Mucosa of gallbladder (tissue), 1 donor: Measurements from ENCODE around the gene ALK. TPM values are rescaled to one million over a fixed set of nuclear protein-coding genes. Genes with fewer than 3 reads are reported as not detected.

Source experiments
- DNase-seq: peaks from one replicate; pipeline ENCODE4 v3.0.0-alpha.2; 2020; ENCODE audit warnings: low spot score
- total RNA-seq: library from RNA; stranded (reverse); gene quantifications from one replicate; pipeline ENCODE4 v1.2.1, GENCODE V29; 2021
- donor health status: DM: no; HTN: no; CAD: no.

Gene ALK
- total RNA-seq, 1 donor from 2014 or later = 0.20 TPM

DNA sequence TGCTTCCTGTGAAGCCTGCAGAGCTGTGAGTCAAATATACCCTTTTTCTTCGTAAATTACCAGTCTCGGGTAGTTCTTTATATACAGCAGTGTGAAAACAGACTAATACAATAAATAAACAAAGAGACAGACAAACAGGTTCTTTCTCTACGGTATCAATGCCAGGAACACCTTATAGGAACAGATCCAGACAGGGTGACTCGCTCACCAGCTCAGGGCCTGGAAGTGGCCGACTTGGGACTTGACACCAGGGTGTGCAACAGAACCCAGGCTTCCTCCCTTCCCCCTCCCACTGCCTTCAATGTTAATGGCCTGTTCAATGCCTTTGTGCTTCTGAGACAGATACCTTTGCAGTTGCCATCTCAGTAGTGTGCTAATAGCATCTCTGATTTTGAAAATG, 309.5 kb downstream of the ALK start:
- no peak for DNase-seq

DNA sequence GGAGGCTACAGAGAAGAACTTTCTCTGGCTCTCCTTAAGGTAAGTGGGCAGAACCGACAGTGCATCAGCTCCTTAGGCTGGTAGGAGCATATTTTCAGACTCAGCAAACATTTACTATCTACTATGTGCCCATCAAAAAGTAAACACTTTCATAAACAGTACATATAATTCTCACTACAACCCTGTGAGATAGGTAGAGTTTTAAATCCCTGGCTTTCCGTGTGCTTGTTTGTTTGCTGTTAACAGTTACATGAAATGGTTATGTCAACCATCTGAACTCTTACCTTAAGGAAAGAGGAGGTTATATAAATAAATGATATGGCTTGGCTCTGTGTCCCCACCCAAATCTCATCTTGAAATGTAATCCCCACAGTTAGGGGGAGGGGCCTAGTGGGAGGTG, 310.1 kb downstream of the ALK start:
- DNase-seq = no peak

DNA sequence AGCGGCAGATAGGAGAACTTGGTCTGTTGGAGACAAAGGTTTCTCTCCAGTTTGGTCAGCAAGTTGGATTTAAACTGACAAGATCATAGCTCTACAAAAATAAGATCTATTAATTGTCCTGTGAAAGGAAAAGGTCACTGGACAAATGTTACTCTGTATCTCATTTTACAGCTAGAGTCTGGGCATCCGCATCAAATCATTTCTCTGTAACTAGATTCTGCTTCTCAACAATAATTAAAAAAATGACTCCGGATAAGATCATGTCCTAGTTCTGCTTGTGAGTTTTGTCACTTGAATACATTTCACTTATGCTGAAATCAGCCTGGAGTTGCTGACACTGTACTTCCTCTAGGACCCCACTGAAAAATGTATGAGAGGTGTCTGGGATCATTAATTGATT, 310.8 kb downstream of the ALK start:
- DNase-seq = no peak

DNA sequence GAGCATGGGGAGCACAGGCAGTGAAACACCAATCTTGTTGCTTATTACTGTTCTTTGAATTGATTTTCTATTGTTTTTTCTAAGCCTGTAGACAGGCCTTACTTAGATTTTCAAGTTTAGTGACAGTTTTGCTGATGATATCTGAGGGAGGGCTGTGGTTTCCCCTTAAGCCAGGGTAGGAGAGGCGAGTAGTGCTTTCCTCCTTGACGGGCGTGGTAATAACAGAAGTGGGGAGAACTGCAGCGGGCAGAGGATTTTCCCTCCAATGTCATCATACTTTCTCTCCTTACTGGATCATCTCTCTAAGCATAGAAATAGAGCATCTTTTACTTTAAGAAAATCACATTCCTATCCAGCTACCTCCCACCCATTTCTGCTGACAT, 314.4 kb downstream of the ALK start:
- no peak for DNase-seq

DNA sequence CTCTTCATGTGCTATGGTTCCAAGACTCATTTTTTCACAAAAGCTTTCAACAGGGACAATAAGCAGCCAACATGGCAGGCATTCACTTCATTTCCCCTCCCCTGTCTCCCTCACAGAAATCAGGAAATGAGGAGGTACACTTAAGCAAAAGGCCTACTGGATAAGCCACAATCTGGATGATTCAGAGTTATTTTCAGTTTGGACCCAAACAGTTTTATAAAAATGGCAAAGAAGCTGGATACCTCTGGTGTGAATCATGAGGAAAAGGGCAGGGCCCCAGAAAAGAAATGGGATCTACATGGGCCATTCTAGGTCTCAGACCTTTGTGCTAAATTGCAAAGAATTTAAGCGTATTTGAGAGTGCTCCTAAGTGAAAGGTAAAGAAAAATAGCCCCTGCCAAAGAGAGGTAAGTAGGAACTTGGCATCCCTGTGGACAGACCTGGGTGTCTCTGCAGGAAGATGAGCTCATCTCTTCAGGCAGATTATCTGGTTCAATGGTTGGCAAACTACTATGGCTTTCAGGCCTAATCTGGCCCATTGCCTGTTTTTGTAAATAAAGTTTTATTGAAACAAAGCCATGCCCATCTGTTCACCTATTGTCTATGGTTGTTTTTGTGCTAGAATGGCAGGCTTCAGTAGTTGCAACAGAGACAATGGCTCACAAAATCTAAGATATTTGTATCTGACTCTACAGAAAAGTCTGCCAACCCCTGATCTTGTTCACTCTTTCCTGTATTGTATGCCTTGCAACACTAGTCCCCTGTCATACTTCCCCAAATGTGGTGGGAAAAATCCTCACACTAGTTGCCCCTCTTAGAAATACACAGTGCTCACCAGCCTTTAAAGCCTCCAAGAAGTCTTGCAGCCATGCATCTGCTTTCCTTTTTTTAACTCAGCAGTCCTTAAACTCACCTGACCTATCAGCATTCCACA, 315.0 kb downstream of the ALK start:
- no peak for DNase-seq

DNA sequence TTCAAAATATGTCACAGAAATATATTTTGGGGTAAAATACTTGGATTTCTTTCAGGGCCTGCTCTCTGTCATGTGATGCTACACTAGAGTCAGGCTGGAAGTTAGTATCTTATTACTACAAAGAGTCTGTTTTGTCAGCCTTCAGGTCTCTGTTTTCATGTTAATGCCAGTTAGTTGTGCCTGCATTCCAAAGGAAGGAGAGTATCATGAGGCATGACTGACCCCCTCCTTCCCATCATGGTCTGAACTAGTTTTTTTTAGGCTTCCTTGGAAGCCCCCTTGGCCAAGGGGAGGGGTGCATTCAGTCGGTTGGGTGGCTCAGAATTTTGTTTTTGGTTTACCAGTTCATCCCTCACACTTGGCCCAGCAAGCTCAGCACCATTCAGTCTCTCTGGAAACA, 318.0 kb downstream of the ALK start:
- DNase-seq = no peak

DNA sequence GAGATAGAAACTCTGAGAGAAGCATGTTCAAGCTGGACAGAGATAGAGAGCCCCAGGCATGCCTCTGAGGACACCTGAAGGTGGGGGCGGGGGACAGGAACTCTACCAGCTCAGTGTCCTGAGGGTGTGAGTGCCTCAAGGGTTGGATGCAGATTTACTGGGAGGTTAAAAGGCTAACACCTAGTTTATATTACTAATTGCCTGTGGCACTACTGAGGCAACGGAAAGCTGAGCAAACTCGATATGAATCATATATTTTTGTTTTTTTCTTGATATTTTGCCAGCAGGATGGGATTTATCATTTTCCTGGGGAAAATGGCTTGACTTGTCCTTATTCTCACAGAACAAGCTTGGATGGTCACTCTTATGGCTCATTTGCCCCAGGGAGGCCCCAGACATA, 319.5 kb downstream of the ALK start:
- no peak for DNase-seq

DNA sequence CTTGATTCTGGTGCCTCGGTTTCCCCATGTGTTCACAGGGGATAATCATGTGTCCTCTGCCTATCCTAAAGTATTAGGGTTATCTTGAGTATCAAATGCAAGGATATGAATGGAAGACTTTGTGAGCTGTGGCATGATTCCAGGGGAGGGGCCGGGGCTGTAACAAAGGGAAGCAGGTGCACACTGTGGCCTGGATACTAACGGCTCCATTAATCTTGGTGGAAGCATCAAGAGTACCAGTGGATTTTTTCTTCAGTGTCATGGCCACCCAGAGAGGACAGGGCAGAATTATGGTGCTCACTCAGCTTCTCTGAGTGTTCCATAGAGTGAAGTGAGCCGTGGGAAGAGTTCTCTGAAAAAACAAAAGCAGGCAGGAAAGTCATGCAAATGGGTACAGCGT, 320.1 kb downstream of the ALK start:
- DNase-seq = no peak

DNA sequence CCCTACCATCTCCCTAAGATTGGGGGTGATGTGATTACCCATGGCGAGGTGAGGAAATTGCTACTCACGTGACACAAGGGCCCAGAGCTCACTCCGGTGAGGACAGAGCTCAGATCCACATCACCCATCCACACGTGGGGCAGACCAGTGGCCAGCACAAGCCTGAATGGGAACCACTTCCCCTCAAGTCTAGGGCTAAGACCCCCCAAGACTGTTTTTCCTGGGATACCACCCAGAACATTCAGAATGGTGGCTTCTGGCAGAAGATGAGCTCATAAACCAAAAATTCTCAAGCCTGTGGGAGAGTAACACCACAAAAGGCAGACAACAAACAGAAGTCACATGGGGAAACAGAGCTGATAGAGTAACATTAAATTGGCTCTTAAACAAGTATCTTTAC, 321.4 kb downstream of the ALK start:
- DNase-seq = no peak

DNA sequence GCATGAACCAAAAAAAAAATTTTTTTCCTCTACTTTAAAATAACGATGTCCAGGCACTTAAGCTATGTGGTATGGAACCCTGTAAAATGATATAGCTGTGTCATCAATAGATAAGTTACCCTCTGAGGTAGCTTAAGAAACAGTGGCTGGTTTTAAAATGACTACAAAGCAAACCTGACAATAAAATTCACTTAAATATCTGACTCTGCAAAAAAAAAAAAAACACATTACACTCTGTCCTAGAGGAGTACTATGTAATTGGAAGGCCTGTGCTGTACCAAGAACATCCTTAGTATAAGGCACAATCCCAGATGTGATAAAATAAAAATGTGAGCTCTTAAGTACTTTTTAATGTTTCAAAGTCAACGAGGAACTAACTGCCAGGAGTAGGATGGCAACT, 322.4 kb downstream of the ALK start:
- no peak for DNase-seq

DNA sequence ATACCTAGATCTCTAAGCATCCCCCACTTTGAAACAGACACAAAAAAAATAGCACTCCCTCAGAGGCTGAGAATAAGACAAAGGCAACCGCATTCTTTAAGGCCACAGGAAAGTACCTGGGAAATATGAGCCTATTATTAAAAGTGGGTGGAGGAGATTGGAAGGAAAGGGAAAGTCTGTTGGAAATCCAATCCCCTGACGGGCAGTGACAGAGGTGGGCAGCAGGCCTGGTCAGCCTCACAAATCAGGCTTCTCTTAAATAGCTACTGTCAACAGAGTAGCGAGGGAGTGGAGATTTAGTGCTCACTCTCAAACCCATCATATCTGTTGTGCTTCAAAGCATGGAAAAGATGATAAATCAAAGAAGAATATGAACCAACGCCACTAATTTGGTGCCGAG, 324.4 kb downstream of the ALK start:
- DNase-seq = no peak

DNA sequence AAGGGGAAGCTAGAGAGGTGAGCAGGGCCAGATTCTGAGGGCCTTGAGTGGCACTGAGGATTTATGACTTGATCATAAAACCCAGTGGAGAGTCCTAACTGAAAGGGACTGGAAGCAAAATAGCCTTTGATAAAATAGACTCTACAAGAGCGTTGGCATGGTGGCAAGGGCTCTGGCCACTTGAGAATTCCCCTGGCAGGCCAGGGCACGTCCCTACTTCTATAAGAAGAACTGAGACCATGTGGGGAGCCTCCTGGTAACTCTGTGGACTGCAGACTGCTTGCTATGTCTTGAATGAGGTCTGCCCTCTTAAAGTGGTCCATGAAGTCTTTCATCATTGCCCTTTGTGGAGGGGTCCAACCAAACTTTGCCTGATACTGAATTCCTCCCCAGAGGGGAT, 324.8 kb downstream of the ALK start:
- no peak for DNase-seq

DNA sequence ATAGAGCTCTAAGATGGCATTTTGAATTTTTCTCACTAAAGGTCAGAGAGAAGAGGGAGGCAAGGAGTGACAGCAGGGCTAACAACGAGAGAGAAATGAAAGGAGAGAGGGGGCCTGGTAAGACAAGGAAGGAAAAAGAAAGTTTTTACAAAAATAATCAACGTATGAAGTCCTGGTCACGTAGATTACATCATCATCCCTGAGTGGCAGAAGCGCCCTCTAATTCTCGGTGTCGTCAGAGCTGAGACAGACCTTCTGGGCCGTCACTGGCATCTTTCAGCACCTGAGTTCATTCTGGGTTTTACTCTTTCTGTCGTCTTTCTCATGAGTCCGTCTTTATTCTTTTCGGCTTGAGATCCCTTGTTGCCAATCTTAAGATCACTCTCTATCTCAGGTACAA, 329.8 kb downstream of the ALK start:
- no peak for DNase-seq

DNA sequence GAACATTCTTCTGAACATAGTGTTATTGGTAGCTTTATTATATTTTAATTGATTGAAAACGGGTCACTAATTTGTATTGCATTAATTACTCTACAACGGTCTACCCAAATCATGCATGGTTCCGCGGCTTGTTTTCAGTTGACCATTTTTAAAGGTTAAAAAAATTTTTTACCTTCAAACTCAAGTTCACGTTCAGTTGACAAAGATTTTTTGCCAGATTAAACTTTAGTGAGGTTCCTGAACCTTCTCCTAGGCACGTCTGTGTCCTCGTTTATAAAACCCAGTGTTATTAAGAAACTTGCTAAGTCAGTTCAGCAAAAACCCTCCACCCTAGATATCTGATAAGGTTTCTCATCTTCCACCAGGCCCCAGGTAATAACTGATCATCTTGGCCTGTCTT, 331.2 kb downstream of the ALK start:
- no peak for DNase-seq

DNA sequence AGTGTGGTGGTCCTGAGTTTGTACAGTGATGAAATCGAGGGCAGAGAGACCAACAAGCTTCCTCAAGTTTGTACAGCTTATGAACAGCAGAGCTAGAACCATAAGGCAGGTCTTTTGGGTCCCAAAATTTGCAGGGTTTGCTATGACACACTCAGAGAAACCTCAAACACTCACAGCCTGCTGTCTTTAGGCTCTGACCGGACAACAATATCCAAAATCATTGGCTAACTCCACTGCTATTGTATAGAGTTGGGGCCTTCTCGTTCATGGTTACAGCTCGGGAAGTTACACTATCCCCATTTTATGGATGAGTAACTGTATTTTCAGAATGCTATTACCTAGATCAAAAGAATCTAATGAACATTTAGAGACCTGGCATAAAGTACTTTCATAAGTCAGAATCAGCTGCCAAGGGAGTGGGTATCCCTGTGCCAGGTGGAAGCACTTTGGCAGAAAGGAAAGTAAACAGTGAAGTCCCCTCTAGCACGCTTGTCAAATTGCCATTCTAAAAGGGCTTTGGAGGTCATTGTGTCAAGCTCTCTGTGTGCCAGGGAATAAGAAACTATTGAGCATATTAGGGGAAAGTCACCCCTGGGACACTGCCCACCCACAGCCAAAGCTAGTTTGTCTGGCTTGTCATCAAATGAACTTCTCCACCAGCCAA, 331.8 kb downstream of the ALK start:
- no peak for DNase-seq

DNA sequence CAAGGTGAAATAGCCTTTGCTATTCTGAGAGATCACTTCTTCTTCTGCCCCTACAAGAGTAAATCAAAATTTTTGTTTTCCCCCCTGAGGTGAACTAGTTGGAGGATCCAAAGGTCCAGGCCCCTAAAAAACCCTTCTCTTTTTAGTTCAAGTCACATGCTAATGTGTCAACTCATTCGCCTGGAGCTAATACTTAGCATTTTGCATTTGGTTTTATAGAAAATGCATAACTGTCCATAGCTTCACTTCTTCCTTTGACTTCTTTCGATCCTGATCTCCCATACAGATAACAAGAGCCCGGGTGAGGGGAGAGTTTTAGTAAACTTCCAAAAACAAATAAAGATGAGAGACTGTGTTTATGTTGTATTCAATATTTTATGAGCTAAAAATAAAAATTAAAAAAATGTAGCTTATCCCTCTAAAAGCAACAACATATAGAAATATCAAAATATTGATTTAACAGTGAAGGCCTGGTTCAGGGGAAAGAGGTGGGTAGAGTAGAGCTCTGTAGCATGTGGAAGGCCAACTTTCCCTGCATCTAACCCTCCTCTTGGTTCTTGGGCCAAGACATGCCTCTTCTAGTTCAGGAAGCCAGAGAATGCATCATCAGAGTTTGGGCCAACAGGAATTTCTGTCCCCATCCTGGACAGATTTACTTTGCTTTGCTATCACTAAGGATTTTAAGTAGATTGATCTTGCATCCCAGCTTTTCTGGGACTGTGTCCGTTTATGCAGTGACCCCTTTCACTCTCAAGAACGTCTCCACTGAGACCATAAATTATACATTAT, 333.8 kb downstream of the ALK start:
- DNase-seq = no peak

DNA sequence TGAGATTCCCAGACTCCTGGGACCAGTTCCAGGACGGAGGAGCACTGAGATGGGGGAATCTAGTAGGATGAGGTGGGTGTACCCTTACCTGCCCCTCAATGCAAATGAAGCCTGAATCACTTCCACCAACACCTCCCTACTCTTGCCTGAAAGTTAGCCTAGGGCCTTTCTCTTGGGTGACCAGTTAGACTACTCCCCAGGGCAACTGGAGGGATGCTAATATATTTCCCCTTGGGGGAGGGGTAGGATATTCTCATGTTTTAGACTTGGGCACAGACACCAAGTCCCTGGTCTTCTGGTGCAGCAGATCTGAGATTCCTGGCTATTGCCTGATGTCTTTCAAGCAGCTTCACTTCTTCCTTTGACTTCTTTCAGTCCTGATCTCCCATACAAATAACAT, 334.5 kb downstream of the ALK start:
- DNase-seq = no peak

DNA sequence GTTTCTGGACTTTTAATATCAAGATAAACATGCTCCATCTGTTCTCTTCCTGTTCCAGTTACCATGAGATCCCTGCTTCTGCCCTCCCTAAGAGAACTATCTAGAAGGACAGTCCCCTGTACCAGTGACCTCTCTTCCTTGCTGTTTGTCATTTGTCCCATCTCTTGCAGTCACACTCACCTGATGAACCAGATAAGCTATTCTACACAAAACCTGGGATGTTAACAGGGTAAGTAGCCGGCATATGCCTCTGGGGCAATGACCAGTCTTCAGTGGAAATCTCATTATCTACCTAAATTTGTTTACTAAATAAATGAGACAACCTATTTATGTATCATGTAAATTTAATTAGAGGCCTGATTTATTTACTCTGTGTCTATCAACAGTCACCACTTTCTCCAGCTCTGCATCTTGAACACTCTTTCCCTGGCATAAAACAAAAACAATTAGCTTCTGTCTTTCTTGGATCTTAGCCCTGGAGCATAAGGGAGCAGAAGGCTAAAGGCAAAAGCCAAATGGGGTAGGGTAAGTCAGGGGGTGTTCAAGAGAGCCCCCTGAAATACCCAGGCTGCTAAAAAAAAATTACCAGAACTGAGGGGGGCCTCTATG, 337.7 kb downstream of the ALK start:
- DNase-seq = no peak

DNA sequence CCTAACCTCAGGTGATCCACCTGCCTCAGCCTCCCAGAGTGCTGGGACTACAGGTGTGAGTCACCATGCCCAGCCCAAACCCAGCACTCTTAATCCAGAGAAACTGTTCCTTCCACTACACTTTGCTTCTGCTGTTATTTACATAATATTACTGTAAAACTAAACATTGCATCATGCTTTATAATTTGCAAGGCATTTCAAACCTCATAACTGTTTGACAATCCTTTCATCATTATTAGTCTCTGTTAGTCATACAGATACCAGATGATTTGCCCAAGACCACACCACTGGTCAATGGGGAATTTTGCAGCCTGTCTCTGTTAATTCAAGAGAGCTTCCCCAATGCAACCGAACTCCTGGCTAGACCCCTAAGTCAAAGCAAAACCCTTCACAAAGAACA, 338.3 kb downstream of the ALK start:
- DNase-seq = no peak

DNA sequence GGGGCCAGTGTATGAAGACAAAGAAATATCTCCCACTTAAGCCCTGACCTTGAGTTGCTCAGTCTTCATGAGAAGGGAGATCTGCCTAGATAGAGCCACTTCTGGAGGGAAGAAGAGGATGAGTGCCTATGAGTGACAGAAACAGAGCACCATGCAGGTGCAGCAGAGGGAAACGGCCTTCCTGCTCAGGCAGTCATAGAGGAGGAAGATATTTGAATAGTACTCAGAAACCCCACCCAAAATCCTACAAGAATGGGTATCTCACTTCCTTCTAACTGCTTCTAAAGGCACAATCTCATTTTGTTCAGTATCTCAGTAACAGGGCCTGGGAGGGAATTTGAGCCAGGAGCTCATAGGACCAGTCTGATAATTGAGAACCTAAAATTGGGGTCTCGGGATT, 339.3 kb downstream of the ALK start:
- no peak for DNase-seq

DNA sequence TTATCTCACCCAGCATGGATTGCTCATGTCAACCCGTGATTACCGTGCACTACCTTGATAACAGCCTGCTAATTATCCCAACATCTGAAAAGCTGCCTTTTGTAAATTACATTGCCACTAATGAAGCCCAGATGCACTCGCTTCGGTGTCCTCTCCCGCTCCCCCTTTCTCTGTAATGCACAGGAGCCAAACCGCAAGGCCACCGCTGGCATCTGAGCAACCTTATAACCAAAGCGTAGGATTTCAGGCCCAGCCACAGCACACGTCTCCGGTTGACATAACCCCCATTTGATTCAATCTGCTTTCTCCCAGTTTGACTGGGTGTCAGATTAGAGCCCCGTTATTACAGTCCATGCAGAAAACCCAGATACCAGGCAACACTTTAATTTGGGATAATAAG, 341.2 kb downstream of the ALK start:
- DNase-seq = no peak

DNA sequence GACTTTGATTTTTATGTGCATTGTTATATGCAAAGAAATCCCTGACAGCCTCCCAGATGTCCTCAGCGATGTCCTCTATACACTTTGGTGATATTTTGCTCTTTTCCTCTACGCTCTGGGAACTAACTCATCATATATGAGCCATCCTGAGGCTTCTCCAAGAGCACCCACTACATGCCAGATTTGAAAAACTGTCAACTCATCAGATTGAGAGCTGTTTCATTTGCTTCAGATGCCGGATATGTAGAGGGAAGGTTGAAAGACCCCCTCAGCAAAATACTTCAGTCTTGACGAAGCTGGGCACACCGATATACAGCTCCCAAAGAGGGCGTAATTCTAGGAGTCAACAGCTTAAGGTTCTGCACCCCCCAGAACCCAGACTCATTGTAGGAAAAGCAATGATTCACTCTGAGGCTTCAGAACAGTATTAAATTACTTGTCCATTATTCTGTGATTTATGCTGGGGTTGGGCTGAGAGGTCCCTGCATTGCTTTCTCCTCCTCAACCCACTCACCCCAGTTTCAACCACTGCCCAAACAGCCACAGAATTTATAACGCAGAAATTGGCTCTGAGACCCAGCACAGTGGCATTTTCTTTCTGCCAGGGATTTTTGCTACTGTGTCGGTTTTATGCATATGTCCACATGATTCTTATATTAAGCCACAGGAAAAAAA, 341.8 kb downstream of the ALK start:
- no peak for DNase-seq
